Subcutaneous adipose tissue (tissue), 4 donors: ENCODE data around the gene KLHL9. TPM values are rescaled to one million over a fixed set of nuclear protein-coding genes. Genes with fewer than 3 reads are reported as not detected.

Experiments used
- CTCF ChIP-seq: fragments of 450-650 bp; IDR thresholded peaks from one replicate; pipeline ENCODE4 v1.5.1; 2016; ENCODE audit warnings: low read depth, mild to moderate bottlenecking, control low read depth, antibody characterized with exemption, moderate library complexity
- total RNA-seq, 4 donors: library from RNA; depleted of rRNA; stranded (reverse); fragments of >200 nt; gene quantifications; one replicate each; pipeline ENCODE4 v1.1.0, GENCODE V29; 2016

The KLHL9 gene
- total RNA-seq, 4 donors from 2014 or later: 18.6 to 28.4 (median 26.5) TPM

DNA sequence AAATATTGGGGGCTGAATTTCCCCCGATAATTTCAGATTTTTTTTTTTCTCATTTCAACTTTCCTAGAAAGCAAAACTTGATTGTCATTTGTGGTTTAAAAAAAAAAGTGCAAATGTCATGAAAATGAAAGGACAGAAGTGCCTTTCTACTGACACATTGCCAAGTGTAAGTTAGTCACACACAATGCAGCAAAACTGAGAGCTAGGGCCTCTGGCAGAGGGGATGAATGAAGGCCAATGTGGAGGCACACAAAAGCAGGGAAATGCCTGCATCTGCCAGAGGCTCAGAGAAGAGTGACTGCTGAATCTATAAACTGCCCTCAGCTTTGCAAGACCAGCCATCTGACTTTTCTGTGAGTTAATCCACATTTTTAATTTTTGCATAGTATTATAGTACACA, 23.3 kb downstream of the KLHL9 start:
- no peak for TF ChIP-seq CTCF

DNA sequence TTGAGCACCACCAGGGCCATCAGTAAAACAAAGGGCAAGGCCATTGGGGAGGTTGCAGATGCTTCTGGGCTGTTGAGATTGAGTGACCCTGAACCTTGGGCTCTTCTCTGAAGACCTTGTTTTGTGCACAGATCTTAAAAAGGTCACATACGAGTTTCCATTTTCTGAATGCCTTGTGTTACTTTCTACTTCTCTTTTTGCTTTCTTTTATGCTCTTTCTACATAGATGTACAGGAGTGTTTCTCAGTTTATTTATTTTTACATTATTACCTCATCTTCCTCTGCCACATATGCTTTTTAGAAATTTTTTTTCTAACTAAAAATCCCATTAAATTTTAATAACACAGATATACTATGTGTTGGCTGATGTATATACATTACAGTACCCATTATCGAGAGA, 30.0 kb downstream of the KLHL9 start, which contains the start of gene IFNA5:
Gene IFNA5, minus strand, starts transcription at position 101 of the 400 bp plus-strand sequence. Its CDS starts 57 bp downstream, at position 44.
- TF ChIP-seq CTCF: no peak

DNA sequence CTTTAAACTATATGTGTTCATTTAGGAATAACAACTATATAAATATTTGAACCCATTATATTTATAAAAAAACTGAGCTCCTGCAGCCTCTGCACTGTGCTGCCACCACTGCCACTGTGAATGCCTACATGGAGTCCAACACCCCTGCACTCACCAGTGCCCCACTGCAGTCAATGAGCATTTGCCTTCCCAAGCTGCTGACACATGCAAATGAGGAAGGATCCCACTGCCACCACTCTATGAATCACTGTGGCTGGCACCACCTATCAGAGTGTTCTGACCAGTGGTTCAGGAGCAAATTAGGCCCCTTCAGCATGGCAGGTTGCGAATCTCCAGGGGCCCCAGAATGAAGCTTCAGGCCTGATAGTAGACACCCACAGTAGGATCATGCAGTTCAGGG, 39.2 kb downstream of the KLHL9 start:
- no peak for TF ChIP-seq CTCF

DNA sequence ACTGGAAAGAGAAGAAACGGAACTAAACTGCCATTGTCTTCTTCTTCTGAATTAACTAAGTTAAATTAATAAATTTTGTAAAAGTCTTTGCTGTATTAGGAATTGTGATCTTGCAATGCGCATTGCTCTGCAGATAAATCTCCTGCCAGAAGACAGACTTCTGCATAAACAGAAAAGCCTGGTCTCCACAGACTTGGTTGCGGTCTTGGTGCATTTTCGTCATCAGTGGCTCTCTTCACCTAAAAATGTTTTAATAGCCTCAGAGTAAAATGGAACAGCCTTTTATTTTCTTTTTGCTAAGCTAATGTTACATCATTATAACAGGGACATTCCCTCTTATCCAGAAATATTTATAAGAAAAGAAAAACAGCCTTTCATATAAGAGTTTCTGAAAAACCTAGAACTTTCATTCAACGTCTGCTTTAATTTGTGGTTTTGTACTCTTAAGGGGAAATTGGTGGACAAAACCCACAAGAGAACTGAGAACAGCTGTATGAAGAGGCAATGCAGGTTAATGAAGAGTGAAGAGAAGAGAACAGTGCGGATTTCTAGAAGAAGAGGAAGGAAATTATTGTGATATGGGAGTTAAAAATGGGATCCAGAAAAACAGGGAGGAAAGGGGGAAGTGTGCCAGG, 40.2 kb downstream of the KLHL9 start:
- no peak for TF ChIP-seq CTCF

DNA sequence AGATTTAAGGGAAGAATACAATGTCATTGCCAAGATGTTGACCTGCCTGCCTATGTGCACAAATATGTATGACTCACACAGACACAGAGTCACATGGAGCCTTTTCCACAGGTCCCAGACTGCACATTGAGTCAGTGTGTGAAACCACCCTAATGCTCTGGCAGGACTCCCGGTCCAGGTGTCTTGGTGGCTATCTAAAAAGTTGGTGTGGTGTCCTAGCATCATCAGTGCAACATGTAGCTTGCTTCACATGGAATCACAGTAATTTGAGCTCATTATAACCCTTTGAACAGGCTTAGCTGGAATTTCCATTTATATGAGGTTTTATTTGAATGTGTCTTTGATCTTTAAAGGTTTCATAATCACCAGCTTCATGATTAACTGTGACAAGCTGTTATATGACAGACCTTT, 40.8 kb downstream of the KLHL9 start:
- no peak for TF ChIP-seq CTCF

DNA sequence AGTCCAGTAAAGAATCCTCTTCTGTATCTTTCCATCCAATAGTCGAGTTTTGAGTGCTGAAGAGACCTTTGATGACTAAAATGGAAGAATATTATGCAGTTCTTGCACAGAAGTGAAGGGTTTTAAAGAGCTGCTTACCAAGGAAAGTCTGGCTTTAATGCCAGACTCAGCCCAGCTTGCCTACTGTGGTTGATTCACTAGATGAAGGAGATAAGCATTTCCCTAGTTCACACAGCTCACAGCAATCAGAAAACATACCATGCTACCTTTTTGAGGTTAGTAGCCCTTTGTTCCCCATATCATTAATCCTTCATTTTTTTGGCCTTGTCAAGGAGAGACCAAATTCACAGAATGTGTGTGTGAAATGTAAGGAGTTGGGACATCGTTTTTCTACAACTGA, 45.4 kb downstream of the KLHL9 start:
- TF ChIP-seq CTCF: no peak

GRCh38 chr9:21287280-21287679, 47.9 kb downstream of the KLHL9 start:
- TF ChIP-seq CTCF: no peak
